Activated CD8-positive, alpha-beta T cell treated with anti-CD3 and anti-CD28 coated beads, Interleukin-2, amount 10 ng/mL, durations not matched to agents 7 days and 5 days (primary cell): Measurements from ENCODE around the gene C10orf95. TPM values are rescaled to one million over a fixed set of nuclear protein-coding genes. Genes with fewer than 3 reads are reported as not detected.

ENCODE experiments used
- ATAC-seq: fragments of 150-1000 bp; cut with Tn5 transposase; one replicate; pipeline ENCODE4 v1.10.0; 2021; ENCODE audit warnings: moderate library complexity
- CTCF ChIA-PET: fragments of 350-600 bp; sonication (Branson Sonifier 250); formaldehyde crosslinking; loops from one replicate; lab custom pipeline; 2021; ENCODE audit warnings: antibody characterized with exemption; lab: Charles Lee
- POLR2A ChIA-PET: fragments of 350-600 bp; sonication (Branson Sonifier 250); formaldehyde crosslinking; loops from one replicate; lab custom pipeline; 2021; ENCODE audit warnings: antibody characterized with exemption; lab: Charles Lee
- DNase-seq: peaks from one replicate; pipeline ENCODE4 v3.0.0-alpha.2; 2020
- H3K27ac Mint-ChIP-seq: one replicate; pipeline ENCODE4 v1.8.0; 2021; ENCODE audit warnings: mild to moderate bottlenecking, mixed read lengths
- H3K27me3 Mint-ChIP-seq: one replicate; pipeline ENCODE4 v1.8.0; 2021; ENCODE audit warnings: low read depth, mixed read lengths
- H3K36me3 Mint-ChIP-seq: one replicate; pipeline ENCODE4 v1.8.0; 2021; ENCODE audit warnings: low read depth, mixed read lengths
- H3K4me1 Mint-ChIP-seq: one replicate; pipeline ENCODE4 v1.8.0; 2021; ENCODE audit warnings: low read depth, mixed read lengths
- H3K4me3 Mint-ChIP-seq: one replicate; pipeline ENCODE4 v1.8.0; 2021; ENCODE audit warnings: mild to moderate bottlenecking, mixed read lengths
- H3K9me3 Mint-ChIP-seq: one replicate; pipeline ENCODE4 v1.8.0; 2022; ENCODE audit warnings: mixed read lengths; ENCODE audit not compliant: insufficient read depth
- total RNA-seq, 2 experiments: library from RNA; stranded (reverse); gene quantifications; one replicate each; pipeline ENCODE4 v1.2.3, GENCODE V29; 2021

Gene C10orf95
- total RNA-seq, 2 experiments from 2014 or later, result 0.32 TPM; not detected in 1

DNA sequence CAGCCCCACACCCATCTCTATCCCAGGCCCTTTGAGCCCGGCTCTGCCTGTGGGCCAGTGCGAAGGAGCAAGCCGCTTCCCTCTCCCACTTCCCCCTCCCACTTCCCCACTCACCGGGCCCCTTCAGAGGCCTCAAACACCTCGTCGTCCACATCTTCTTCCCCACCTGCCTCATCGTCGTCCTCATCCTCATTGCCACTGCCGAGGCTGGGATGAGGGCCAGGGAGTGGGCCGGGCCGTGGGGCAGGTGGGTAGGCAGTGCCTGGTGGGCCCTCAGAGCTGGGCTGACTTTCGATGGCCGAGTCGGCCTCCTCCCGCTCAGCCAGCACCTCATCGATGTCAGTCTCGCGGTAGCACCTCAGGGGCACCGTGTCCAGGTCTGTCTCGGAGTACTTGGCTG, 36.6 kb downstream of the C10orf95 start:
- no peaks in the 10 kb centered on the region for H3K9me3 Mint-ChIP-seq
- DNase-seq, result no peak
- POLR2A ChIA-PET, result no interaction called here
- no peak overlapping the region for H3K4me3 Mint-ChIP-seq
- peaks cover 26% of the 10 kb centered on the region for H3K27me3 Mint-ChIP-seq
- H3K36me3 Mint-ChIP-seq, result no peaks in the 10 kb centered on the region
- H3K27ac Mint-ChIP-seq, result no peak overlapping the region
- ATAC-seq, result no peak
- CTCF ChIA-PET, result no interaction called here
- H3K4me1 Mint-ChIP-seq, result peaks cover 35% of the 10 kb centered on the region

DNA sequence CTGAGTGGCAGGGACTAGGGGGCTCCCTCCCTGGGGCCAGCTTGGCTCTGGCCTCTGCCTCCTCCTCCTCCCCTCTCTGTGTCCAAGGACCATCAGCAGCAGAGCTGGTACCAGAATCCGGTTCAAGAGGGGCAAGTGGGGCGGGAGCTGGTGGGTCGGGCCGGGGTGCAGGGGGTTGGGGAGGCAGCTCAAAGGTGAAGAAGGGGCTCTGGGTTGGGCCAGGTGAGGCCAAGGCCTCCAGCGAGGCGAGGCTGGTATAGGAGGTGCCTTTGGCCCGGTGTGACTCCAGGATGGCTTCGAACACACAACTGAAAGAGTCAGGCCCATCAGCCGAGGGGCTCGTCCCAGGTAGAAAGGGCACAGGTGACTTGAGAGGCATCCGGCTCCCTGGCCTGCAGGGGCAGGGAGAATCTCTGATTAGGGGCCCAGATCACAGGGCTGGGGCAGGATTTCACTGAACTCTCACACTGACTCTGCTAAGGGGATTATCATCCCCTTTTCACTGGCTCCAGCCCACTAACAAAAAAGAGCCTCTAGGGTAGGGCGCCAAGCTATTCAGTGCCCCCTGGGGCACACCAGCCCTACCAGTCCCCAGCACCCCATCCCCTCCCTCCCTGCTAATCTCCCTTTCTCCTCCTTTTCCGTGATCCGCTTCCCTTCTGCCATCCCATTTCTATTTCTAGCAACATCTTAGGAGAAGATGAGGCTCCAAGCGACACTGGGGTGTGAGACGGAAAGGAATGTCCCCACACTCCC, 37.4 kb downstream of the C10orf95 start:
- CTCF ChIA-PET, result interaction anchor here (1.1 to 2.4 kb wide), 4 partner anchors 9 to 65 kb away, joined by 3 to 7 read pairs (median 5); no protein-coding TSS in a partner anchor
- no peak overlapping the region for H3K27ac Mint-ChIP-seq
- no peak for ATAC-seq

DNA sequence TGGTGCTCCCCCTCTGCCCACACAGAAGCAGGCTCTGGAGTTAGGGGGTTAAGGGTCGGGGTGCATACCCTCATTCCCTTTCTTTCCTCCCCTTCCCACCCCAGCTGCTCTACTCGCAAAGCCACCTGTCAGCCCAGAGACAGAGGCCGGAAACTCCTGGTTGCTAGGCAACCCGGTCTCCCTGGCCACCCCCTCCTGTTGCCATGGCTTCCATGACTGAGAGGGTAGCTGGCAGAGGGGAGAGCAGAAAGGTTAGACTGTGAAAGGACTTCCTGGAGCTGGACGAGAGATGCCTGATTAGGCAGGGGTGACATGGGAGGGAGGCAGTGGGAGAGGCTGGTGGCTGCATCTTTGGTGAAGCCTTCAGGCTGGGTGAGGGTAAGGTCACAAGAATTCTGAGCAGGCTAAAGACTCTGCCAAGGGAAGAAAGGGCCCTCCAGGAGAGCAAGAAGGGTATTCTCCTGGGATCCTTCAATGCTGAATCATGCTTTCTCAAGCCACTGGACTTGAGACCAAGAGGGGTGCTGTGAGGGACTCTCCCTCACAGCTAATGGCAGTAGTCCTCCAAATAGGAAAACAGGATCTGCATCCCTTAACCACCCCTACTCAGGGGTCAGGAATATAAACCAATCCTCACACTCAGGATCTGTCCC, 38.2 kb downstream of the C10orf95 start:
- no peaks in the 10 kb centered on the region for H3K9me3 Mint-ChIP-seq
- no peak overlapping the region for H3K4me3 Mint-ChIP-seq
- ATAC-seq (peak; percentile 32), DNase-seq (peak; percentile 75)
- POLR2A ChIA-PET, result interaction anchor here (1.0 to 1.2 kb wide), 3 partner anchors 11 to 37 kb away, joined by 3 to 4 read pairs (median 3); no protein-coding TSS in a partner anchor
- peaks cover 27% of the 10 kb centered on the region for H3K27me3 Mint-ChIP-seq
- H3K27ac Mint-ChIP-seq, result peak overlapping the region; percentile 17
- no peaks in the 10 kb centered on the region for H3K36me3 Mint-ChIP-seq
- CTCF ChIA-PET, result interaction anchor here (0.9 to 2.4 kb wide), 8 partner anchors 9 to 183 kb away, joined by 3 to 7 read pairs (median 4); partner anchors contain the start of gene NFKB2
- peaks cover 30% of the 10 kb centered on the region for H3K4me1 Mint-ChIP-seq

More for the DNA sequence above, 37.4 kb downstream of the C10orf95 start:
- Mint-ChIP-seq H3K9me3 (no peaks in the 10 kb centered on the region), H3K36me3 (no peaks in the 10 kb centered on the region), H3K4me3 (no peak overlapping the region), H3K4me1 (peaks cover 31% of the 10 kb centered on the region), H3K27me3 (peaks cover 28% of the 10 kb centered on the region)
- no peak for DNase-seq
- POLR2A ChIA-PET, result interaction anchor here (1.2 kb wide), 1 partner anchor 36 kb away, joined by 3 read pairs; no protein-coding TSS in a partner anchor

DNA sequence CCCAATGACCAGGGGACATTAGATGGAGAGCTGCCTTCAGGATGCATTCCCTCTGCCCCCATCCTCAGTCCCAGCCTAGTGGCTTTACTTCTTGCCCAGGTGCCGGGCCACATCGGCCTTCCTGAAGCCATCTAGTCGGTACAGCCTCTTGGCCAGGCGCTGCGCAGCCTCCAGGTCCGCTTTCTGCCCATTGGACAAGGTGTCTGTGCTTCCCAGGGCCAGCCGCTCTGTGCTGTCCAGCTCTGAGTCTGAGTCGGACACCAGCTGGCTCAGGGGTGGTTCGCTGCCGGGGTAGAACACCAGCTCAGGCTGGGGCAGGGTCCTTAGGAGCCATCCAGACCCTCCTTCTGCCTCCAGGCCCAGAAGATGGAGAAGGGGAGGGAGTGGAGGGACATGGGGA, 39.0 kb downstream of the C10orf95 start:
- no peak overlapping the region for H3K4me3 Mint-ChIP-seq
- peaks cover 23% of the 10 kb centered on the region for H3K27me3 Mint-ChIP-seq
- H3K27ac Mint-ChIP-seq, result no peak overlapping the region
- DNase-seq (no peak), ATAC-seq (no peak)
- ChIA-PET POLR2A (interaction anchor here (0.7 to 3.8 kb wide), 4 partner anchors 8 to 17 kb away, joined by 3 to 24 read pairs (median 3); partner anchors contain the start of genes FBXL15 and NFKB2), CTCF (interaction anchor here (1.0 to 3.6 kb wide), 6 partner anchors 9 to 182 kb away, joined by 3 to 24 read pairs (median 4); partner anchors contain the start of gene NFKB2)
- no peaks in the 10 kb centered on the region for H3K9me3 Mint-ChIP-seq
- H3K36me3 Mint-ChIP-seq, result no peaks in the 10 kb centered on the region
- H3K4me1 Mint-ChIP-seq, result peaks cover 32% of the 10 kb centered on the region

DNA sequence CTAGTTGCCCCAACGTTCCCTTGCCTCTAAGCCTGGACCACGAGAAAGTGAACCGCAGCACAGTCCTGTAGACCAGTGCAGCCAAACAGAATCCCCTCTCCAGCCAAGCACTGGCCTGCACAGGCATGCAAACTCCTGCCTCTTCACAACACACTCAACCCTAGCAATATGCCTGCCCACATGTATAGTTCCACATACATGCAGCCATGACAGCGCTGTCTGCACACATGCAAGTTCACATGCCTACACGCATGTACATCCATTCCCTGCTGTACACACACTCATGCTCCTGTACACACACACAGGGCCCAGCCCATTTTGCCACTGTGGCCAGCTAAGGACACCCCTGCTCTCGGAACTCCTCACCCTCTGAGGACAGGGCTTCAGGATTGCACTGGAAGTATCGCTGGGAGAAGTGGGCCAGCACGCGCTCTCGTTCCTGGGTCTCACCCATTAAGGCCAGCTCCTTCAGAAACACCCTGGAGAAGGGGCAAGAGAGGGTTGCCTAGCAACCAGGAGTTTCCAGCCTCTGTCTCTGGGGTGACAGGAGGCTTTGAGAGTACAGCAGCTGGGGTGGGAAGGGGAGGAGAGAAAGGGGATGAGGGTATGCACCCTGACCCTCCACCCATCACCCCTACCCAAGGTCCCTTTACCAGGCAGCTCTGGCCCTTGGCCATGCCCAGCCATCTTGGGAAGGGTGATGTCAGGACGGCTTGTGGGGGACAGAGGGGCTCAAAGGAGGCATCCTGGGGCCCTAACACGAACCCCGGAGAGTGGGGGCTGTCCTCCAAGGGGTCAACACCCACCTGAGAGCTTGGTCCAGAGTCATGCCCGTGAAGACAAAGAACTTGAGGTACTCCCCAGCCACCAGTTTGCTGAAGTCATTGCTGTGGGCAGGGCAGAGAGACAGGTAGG, 39.7 kb downstream of the C10orf95 start:
- ChIA-PET CTCF (interaction anchor here (0.6 to 3.6 kb wide), 7 partner anchors 8 to 811 kb away, joined by 3 to 24 read pairs (median 4); partner anchors contain the start of gene NFKB2), POLR2A (interaction anchor here (0.7 to 3.8 kb wide), 3 partner anchors 9 to 17 kb away, joined by 3 to 24 read pairs (median 3); partner anchors contain the start of genes FBXL15 and NFKB2)
- DNase-seq, result no peak
- no peak for ATAC-seq
- Mint-ChIP-seq H3K4me1 (peaks cover 32% of the 10 kb centered on the region), H3K36me3 (no peaks in the 10 kb centered on the region), H3K4me3 (peak overlapping the region; percentile 14), H3K27ac (no peak overlapping the region), H3K9me3 (no peaks in the 10 kb centered on the region), H3K27me3 (peaks cover 22% of the 10 kb centered on the region)

DNA sequence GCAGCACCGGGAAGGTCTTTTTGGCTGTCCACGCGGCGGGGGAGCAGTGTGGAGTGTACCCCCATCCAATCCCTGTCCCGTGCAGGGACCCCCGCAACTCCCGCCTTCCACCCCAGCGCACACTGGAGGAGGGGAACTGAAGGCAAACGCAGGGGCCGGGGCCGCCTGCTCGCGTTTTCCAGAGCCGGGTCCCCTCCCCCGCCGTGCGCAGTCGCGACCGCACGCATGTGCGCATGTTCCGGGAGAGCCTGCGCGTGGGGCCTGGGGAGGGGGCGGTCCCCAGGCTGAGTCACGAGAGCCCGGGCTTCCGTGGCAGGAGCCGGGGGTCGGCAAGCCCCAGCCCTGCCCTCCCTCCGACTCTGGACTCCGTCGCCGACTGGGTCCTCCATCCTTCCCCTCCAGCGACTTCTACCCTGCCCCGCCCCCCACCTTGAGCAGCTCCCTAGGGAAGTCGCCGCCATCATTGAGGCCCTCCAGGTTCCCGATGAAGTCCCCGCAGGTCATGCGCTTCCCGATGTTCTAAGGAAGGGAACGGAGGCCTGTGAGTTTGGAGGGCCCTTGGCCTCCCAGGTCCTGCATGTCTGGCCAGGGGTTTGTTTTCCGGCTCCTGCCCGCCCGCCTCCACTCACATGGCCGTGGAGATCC, 40.8 kb downstream of the C10orf95 start:
- DNase-seq, result peak; percentile 49
- ChIA-PET CTCF (interaction anchor here (0.6 to 3.6 kb wide), 13 partner anchors 10 to 810 kb away, joined by 3 to 24 read pairs (median 5); partner anchors contain the start of genes FBXL15, GBF1 and NFKB2), POLR2A (interaction anchor here (0.5 to 3.8 kb wide), 5 partner anchors 10 to 228 kb away, joined by 3 to 24 read pairs (median 4); partner anchors contain the start of genes CUEDC2, FBXL15 and NFKB2)
- Mint-ChIP-seq H3K4me1 (peaks cover 32% of the 10 kb centered on the region), H3K4me3 (peak overlapping the region; percentile 34), H3K9me3 (no peaks in the 10 kb centered on the region), H3K27me3 (peaks cover 22% of the 10 kb centered on the region), H3K27ac (no peak overlapping the region), H3K36me3 (no peaks in the 10 kb centered on the region)
- no peak for ATAC-seq

DNA sequence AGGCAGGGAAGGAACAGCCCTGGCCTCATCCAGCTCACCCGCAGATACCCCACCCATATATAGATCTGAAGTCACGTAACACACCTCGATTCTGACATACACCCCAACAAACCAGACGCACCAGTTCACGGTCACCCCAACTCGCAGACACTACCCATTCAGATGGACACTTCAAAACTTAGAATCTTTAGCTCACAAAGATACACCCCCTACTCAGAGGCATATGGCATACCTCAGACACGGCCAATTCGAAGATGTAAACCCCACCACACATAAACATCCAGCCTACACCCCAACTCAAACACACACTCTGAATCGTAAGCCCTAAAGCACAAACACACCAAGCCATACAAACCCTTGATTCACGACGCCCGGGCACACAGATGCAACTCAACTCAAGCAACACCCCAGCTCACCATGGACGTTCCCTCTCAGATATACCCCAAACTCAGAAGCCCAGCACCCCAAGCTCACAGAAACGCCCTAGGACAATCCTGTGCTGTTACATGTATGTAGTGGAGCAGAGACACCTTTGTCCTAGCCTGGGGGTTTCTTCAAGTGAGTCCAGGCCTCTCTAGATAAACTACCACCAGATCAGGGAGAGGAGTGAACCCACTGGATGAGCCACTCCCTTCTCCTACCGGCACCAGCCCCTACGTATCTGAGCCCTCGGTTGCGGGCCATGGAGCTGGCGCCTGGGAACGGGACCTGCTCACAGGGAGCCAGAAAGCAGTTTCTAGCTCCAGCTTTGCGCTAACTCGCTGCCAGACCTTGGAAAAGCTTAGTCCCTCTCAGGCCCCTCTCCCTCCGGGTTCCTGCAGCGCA, 41.5 kb downstream of the C10orf95 start:
- H3K27ac Mint-ChIP-seq, result no peak overlapping the region
- ATAC-seq (no peak), DNase-seq (no peak)
- H3K4me1 Mint-ChIP-seq, result peaks cover 32% of the 10 kb centered on the region
- peak overlapping the region; percentile 34 for H3K4me3 Mint-ChIP-seq
- CTCF ChIA-PET, result interaction anchor here (0.8 to 3.6 kb wide), 13 partner anchors 10 to 187 kb away, joined by 3 to 24 read pairs (median 5); partner anchors contain the start of genes C10orf95, FBXL15, GBF1 and NFKB2
- POLR2A ChIA-PET, result interaction anchor here (0.9 to 3.8 kb wide), 4 partner anchors 10 to 23 kb away, joined by 3 to 24 read pairs (median 6); partner anchors contain the start of genes CUEDC2, FBXL15 and NFKB2
- H3K27me3 Mint-ChIP-seq, result peaks cover 22% of the 10 kb centered on the region
- H3K9me3 Mint-ChIP-seq, result no peaks in the 10 kb centered on the region
- H3K36me3 Mint-ChIP-seq, result no peaks in the 10 kb centered on the region

DNA sequence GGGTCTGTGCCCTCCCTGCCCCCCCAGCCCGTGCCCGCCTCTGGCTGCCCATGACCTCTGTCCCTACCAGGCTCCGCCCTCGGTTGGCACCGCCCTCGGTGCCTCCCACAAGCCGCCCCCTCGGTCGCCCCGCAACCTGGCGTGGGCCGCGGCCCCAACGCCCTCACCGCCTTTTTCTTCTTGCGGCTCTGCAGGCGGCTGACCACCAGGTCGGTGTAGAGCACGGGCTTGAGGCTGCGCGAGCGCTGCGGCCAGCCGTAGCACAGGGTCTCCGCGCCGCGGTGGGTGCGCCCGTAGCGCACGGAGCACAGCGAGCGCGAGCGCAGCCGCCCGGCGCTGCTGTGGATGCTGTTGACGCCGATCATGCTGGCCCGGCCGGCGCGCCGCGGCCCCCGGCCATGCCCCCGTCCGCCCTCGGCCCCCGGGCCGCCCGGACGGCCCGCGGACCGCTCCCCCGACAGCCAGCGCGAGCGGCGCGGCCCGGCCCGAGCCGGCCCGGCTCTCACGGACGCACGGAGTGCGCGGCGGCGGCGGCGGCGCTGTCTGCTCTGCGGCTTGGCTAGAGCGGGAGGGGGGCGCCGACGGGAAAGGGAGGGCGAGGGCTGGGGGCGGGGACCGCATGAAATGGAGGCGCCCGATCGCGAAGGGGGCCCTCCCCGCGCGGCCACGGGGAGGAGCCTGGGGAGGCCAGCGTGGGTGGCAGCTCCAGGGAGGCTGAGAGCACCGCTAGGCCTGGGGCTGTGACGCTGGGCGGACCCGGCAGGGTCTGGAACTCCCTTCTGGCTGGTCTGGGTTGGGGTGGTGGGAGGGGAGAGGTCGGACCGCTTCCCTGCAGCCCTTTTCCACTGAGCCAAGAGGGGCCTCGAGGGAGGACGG, 42.4 kb downstream of the C10orf95 start:
- Mint-ChIP-seq H3K27me3 (peaks cover 22% of the 10 kb centered on the region), H3K36me3 (no peaks in the 10 kb centered on the region), H3K4me3 (peak overlapping the region; percentile 34), H3K4me1 (peaks cover 32% of the 10 kb centered on the region), H3K9me3 (no peaks in the 10 kb centered on the region), H3K27ac (no peak overlapping the region)
- CTCF ChIA-PET, result interaction anchor here (0.8 to 3.6 kb wide), 12 partner anchors 10 to 186 kb away, joined by 3 to 24 read pairs (median 6); partner anchors contain the start of genes C10orf95, FBXL15 and NFKB2
- POLR2A ChIA-PET, result interaction anchor here (1.2 to 3.8 kb wide), 3 partner anchors 9 to 14 kb away, joined by 4 to 24 read pairs (median 8); partner anchors contain the start of genes FBXL15 and NFKB2
- DNase-seq (peak; percentile 62), ATAC-seq (peak; percentile 50)
